HepG2 (cell line): ENCODE measurements around the gene ANKRD61. TPM values are rescaled to one million over a fixed set of nuclear protein-coding genes. Genes with fewer than 3 reads are reported as not detected.

Experiments used
- BHLHE40 ChIP-seq: IDR thresholded peaks from 2 replicates; pipeline ENCODE4 v1.6.1; 2011; ENCODE audit warnings: low read length, improper control_type of control experiment
- CBX1 ChIP-seq: IDR thresholded peaks from one replicate; pipeline ENCODE4 v1.6.1; 2016; ENCODE audit warnings: antibody characterized with exemption, low read depth
- CHCHD3 ChIP-seq: sonication (generic); formaldehyde crosslinking; IDR thresholded peaks from 2 replicates; pipeline ENCODE4 v1.8.0; 2022; ENCODE audit warnings: mild to moderate bottlenecking, missing genetic modification reagents, moderate library complexity
- E2F2 ChIP-seq: sonication (generic); formaldehyde crosslinking; IDR thresholded peaks from 2 replicates; pipeline ENCODE4 v1.4.0; 2020; ENCODE audit warnings: missing genetic modification reagents, borderline replicate concordance
- EEA1 ChIP-seq: sonication (generic); formaldehyde crosslinking; IDR thresholded peaks from 2 replicates; pipeline ENCODE4 v1.5.1; 2020; ENCODE audit warnings: mild to moderate bottlenecking, missing genetic modification reagents, borderline replicate concordance
- ERF ChIP-seq: IDR thresholded peaks from 2 replicates; pipeline ENCODE4 v1.6.1; 2018; ENCODE audit warnings: missing biosample characterization, missing genetic modification reagents
- GATAD1 ChIP-seq: IDR thresholded peaks from 2 replicates; pipeline ENCODE4 v1.6.1; 2016; ENCODE audit warnings: missing genetic modification reagents, missing compliant biosample characterization
- HIVEP1 ChIP-seq: sonication (generic); formaldehyde crosslinking; IDR thresholded peaks from 2 replicates; pipeline ENCODE4 v1.4.0; 2020; ENCODE audit warnings: mild to moderate bottlenecking, missing genetic modification reagents
- HNF4A ChIP-seq: sonication (generic); formaldehyde crosslinking; IDR thresholded peaks from 2 replicates; pipeline ENCODE4 v1.4.0; 2020; ENCODE audit warnings: missing genetic modification reagents
- MEIS2 ChIP-seq: sonication (generic); formaldehyde crosslinking; IDR thresholded peaks from 2 replicates; pipeline ENCODE4 v1.9.0; 2021; ENCODE audit warnings: mild to moderate bottlenecking, missing genetic modification reagents
- NCOR1 ChIP-seq: fragments of 200-600 bp; sonication (generic); IDR thresholded peaks from 2 replicates; pipeline ENCODE4 v1.7.0; 2017; ENCODE audit warnings: antibody characterized with exemption, low read length, borderline replicate concordance
- NKX3-1 ChIP-seq: sonication (generic); formaldehyde crosslinking; IDR thresholded peaks from 2 replicates; pipeline ENCODE4 v1.5.0; 2020; ENCODE audit warnings: missing genetic modification reagents
- NONO ChIP-seq, 2 experiments: fragments of 450-650 bp in 1 of 2; sonication (generic) in 1 of 2; formaldehyde crosslinking in 1 of 2; IDR thresholded peaks in 1 of 2; conservative IDR thresholded peaks in 1 of 2; 2 replicates each; pipeline versions ENCODE4 v1.6.1 to v1.8.0; 2017 to 2022; ENCODE audit warnings: mild to moderate bottlenecking in 1 of 2, missing genetic modification reagents in 1 of 2, moderate library complexity in 1 of 2
- NR2F6 ChIP-seq, 2 experiments: IDR thresholded peaks; 2 replicates each; pipeline ENCODE4 v1.6.1; 2016; ENCODE audit warnings: antibody characterized with exemption in 1 of 2, mild to moderate bottlenecking in 1 of 2
- RBM22 ChIP-seq: fragments of 200-400 bp; formaldehyde crosslinking; optimal IDR thresholded peaks from 2 replicates; pipeline ENCODE3; 2017; ENCODE audit warnings: mild to moderate bottlenecking, low read length, moderate library complexity
- SATB2 ChIP-seq: sonication (generic); formaldehyde crosslinking; IDR thresholded peaks from 2 replicates; pipeline ENCODE4 v1.5.0; 2020; ENCODE audit warnings: missing genetic modification reagents
- TAF1 ChIP-seq: sonication (generic); formaldehyde crosslinking; IDR thresholded peaks from 2 replicates; pipeline ENCODE4 v1.4.0; 2020; ENCODE audit warnings: missing genetic modification reagents
- TFE3 ChIP-seq: IDR thresholded peaks from 2 replicates; pipeline ENCODE4 v1.6.1; 2016
- THRA ChIP-seq: sonication (generic); formaldehyde crosslinking; IDR thresholded peaks from 2 replicates; pipeline ENCODE4 v1.4.0; 2020; ENCODE audit warnings: missing genetic modification reagents, borderline replicate concordance
- ZBTB1 ChIP-seq: sonication (generic); formaldehyde crosslinking; IDR thresholded peaks from 2 replicates; pipeline ENCODE4 v1.4.0; 2020; ENCODE audit warnings: missing genetic modification reagents, borderline replicate concordance
- ZNF256 ChIP-seq: sonication (generic); formaldehyde crosslinking; conservative IDR thresholded peaks from 2 replicates; pipeline ENCODE4 v1.4.0; 2020; ENCODE audit warnings: missing genetic modification reagents
- ZNF260 ChIP-seq: sonication (generic); formaldehyde crosslinking; IDR thresholded peaks from 2 replicates; pipeline ENCODE4 v1.4.0; 2020; ENCODE audit warnings: missing genetic modification reagents, low read depth, mild to moderate bottlenecking, borderline replicate concordance
- ZNF333 ChIP-seq: sonication (generic); formaldehyde crosslinking; IDR thresholded peaks from 2 replicates; pipeline ENCODE4 v1.4.0; 2020; ENCODE audit warnings: mild to moderate bottlenecking, missing genetic modification reagents, borderline replicate concordance
- ZNF557 ChIP-seq: sonication (generic); formaldehyde crosslinking; IDR thresholded peaks from 2 replicates; pipeline ENCODE4 v1.4.0; 2020; ENCODE audit warnings: missing genetic modification reagents
- ZNF672 ChIP-seq: sonication (generic); formaldehyde crosslinking; IDR thresholded peaks from 2 replicates; pipeline ENCODE4 v1.8.1; 2022; ENCODE audit warnings: missing genetic modification reagents
- ZNF740 ChIP-seq: sonication (generic); formaldehyde crosslinking; IDR thresholded peaks from 2 replicates; pipeline ENCODE4 v1.4.0; 2020; ENCODE audit warnings: missing genetic modification reagents
- ZNF790 ChIP-seq: sonication (generic); formaldehyde crosslinking; IDR thresholded peaks from 2 replicates; pipeline ENCODE4 v1.8.0; 2022; ENCODE audit warnings: missing genetic modification reagents, mild to moderate bottlenecking, borderline replicate concordance
- ZSCAN29 ChIP-seq: sonication (generic); formaldehyde crosslinking; conservative IDR thresholded peaks from 2 replicates; pipeline ENCODE4 v1.4.0; 2020; ENCODE audit warnings: mild to moderate bottlenecking, missing genetic modification reagents
- polyA plus RNA-seq, 8 experiments: library from polyadenylated mRNA; depleted of rRNA in 3 of 8; stranded (reverse) in 7 of 8; unstranded in 1 of 8; fragments of >200 nt; fragmentation: Illumina TruSeq in 4 of 8; extraction: Trizol in 4 of 8; gene quantifications; 2 replicates each; pipeline versions ENCODE4 v1.2.1 to v1.2.3, GENCODE V29; 2011 to 2016; ENCODE audit warnings: low read depth in 4 of 8, missing spikeins in 1 of 8, mixed read lengths in 1 of 8; ENCODE audit not compliant: insufficient read depth in 1 of 8
- total RNA-seq, 5 experiments: library from RNA; depleted of rRNA; stranded (reverse); fragments of >200 nt; fragmentation: Illumina TruSeq; extraction: Trizol; gene quantifications; 2 replicates each; pipeline ENCODE4 v1.2.3, GENCODE V29; 2016; ENCODE audit warnings: low read depth in 1 of 5

Gene ANKRD61
- total and polyA plus RNA-seq, 2 of the 13 experiments (the other 11 are each of a cell fraction or from before 2014, with no cell fraction given), result 0.13 TPM; not detected in 1

GRCh38 chr7:6057316-6058129, 26.3 kb downstream of the ANKRD61 start (continued):
- 0 out of 2 replicates have a peak, but pooled peaks have one; percentile 31 for TF ChIP-seq TFE3 (CRISPR knock-in tag)
- peak; percentile 56; the same call in 1 of the 2 replicates for TF ChIP-seq NCOR1
- 0 out of 2 replicates have a peak, but pooled peaks have one; percentile 2 for TF ChIP-seq ZNF790 (CRISPR knock-in tag)
- peak; percentile 72; the same call in 1 of the 2 replicates for TF ChIP-seq NR2F6 (IDR thresholded peaks at IDR 0.05)
- TF ChIP-seq NR2F6 (CRISPR knock-in tag; IDR thresholded peaks at IDR 0.05), result peak; percentile 78
- TF ChIP-seq ZNF333, result no peak
- no peak for TF ChIP-seq HIVEP1
- no peak for TF ChIP-seq ZSCAN29 (CRISPR knock-in tag)
- no peak for TF ChIP-seq MEIS2
- no peak for TF ChIP-seq ZNF557
- no peak for TF ChIP-seq E2F2 (CRISPR knock-in tag)
- TF ChIP-seq ZNF672 (CRISPR knock-in tag), result no peak
- TF ChIP-seq ZBTB1 (CRISPR knock-in tag), result no peak
- TF ChIP-seq ZNF256 (CRISPR knock-in tag), result no peak
- TF ChIP-seq NKX3-1, result no peak
- no peak; the same call in 1 of the 2 replicates for TF ChIP-seq BHLHE40
- no peak for TF ChIP-seq ZNF740 (CRISPR knock-in tag)
- TF ChIP-seq TAF1 (CRISPR knock-in tag), result no peak
- TF ChIP-seq RBM22, result no peak
- no peak for TF ChIP-seq GATAD1 (CRISPR knock-in tag)
- TF ChIP-seq CBX1, result no peak
- TF ChIP-seq CHCHD3 (CRISPR knock-in tag), result no peak
- no peak for TF ChIP-seq NONO (IDR thresholded peaks at IDR 0.05)
- no peak for TF ChIP-seq NONO (CRISPR knock-in tag; conservative IDR thresholded peaks at IDR 0.05)
- TF ChIP-seq HNF4A (CRISPR knock-in tag), result no peak
- TF ChIP-seq ERF, result no peak
- TF ChIP-seq THRA (CRISPR knock-in tag), result peak; percentile 19; the same call in 1 of the 2 replicates
- no peak for TF ChIP-seq ZNF260 (CRISPR knock-in tag)
- no peak for TF ChIP-seq SATB2 (CRISPR knock-in tag)
- no peak for TF ChIP-seq EEA1 (CRISPR knock-in tag)
